Erythroblast (primary cell): ENCODE results near the gene KCTD7.

Experiments
- GATA1 ChIP-seq: IDR thresholded peaks from 2 replicates; pipeline ENCODE4 v1.6.1; 2011; ENCODE audit warnings: low read depth, mild to moderate bottlenecking, control low read depth, low read length, moderate library complexity
- POLR2A ChIP-seq: IDR thresholded peaks from 2 replicates; pipeline ENCODE4 v1.6.1; 2011; ENCODE audit warnings: mild to moderate bottlenecking, low read length

DNA sequence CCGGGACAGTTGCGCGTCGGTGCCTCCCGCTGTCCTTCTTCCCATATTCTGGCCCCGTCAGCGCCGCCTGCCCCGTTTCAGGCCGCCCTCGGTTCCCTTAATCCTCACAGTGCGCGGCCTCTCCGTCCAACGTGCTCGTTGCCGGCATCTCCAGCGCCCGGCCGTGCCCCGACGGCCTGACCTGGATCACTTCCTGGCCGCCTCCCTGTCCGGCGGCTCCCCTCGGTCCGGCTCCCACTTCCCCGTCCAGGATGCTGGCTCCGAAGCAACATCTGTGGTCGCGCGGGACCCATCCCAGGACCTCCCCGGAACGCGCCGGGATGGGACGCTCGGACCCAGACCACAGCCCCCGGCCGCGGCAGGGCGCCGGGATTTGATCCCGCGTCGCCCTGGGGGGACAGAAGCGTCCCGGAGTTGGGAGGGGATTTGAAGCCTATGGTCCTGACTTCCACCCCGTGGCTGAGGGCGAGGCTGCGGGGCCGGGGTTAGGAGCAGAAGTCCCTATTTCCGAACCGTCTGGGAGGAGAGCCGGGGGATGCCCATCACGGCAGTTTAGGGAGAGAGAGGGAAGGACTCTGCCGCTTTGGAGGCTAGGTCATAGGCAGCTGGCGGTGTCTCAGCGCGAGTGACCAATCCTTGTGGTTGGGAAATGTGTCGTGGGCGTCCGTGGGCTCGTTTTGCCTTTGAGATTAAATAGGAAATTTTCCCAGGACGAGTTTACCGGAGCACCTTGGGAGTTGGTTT, 53.8 kb downstream of the KCTD7 start:
- TF ChIP-seq POLR2A, result no peak
- TF ChIP-seq GATA1, result no peak
